HFFc6 (cell line): ENCODE data around the gene GSK3A. TPM values are rescaled to one million over a fixed set of nuclear protein-coding genes. Genes with fewer than 3 reads are reported as not detected.

Source experiments
- DNase-seq: peaks from one replicate; pipeline ENCODE4 v3.0.0-alpha.2; 2018
- H3K27ac Mint-ChIP-seq: 2 replicates; pipeline ENCODE4 v1.8.0; 2020; ENCODE audit warnings: mild to moderate bottlenecking, mixed read lengths
- H3K27me3 Mint-ChIP-seq: 2 replicates; pipeline ENCODE4 v1.8.0; 2021; ENCODE audit warnings: mild to moderate bottlenecking, moderate library complexity, mixed read lengths; ENCODE audit not compliant: insufficient read depth
- H3K36me3 Mint-ChIP-seq: 2 replicates; pipeline ENCODE4 v1.8.0; 2021; ENCODE audit warnings: low read depth, mixed read lengths
- H3K4me1 Mint-ChIP-seq: 2 replicates; pipeline ENCODE4 v1.8.0; 2020; ENCODE audit warnings: low read depth, mixed read lengths
- H3K4me3 Mint-ChIP-seq: 2 replicates; pipeline ENCODE4 v1.8.0; 2020; ENCODE audit warnings: mild to moderate bottlenecking, moderate library complexity, mixed read lengths
- H3K9me3 Mint-ChIP-seq: 2 replicates; pipeline ENCODE4 v1.8.0; 2020; ENCODE audit warnings: mild to moderate bottlenecking, mixed read lengths
- CTCF ChIP-seq: fragments of 200-600 bp; sonication (generic); IDR thresholded peaks from 2 replicates; pipeline ENCODE4 v1.5.0; 2021; ENCODE audit warnings: antibody characterized with exemption, mild to moderate bottlenecking
- total RNA-seq, 6 experiments: library from RNA; stranded (reverse); fragmentation: NEBNext Ultra II Directional; extraction: Animal tissue kit (Norgen Biotek cat#: 25700); gene quantifications; 2 replicates in 1 of 6; 3 replicates in 5 of 6; pipeline ENCODE4 v1.2.3, GENCODE V29; 2021

Gene GSK3A
- total RNA-seq, 6 experiments from 2014 or later, result 36.3 to 45.5 (median 43.1) TPM

GRCh38 chr19:42217520-42218437 is 24.6 kb downstream of the GSK3A start, which contains the start of gene DEDD2:
TSS of gene DEDD2 (minus strand) at chr19:42217677. CDS start at chr19:42217007, 670 bp downstream.
- peaks cover 2% of the 10 kb centered on the region; the same call in 1 of the 2 replicates for H3K27me3 Mint-ChIP-seq
- H3K4me3 Mint-ChIP-seq, result peak within 1 kb of the TSS; percentile 96
- DNase-seq, result peak; percentile 99
- H3K9me3 Mint-ChIP-seq, result peaks cover 5% of the 10 kb centered on the region; the same call in 1 of the 2 replicates
- peaks cover 48% of the 10 kb centered on the region for H3K4me1 Mint-ChIP-seq
- no peak for TF ChIP-seq CTCF
- peaks cover 38% of the 10 kb centered on the region for H3K36me3 Mint-ChIP-seq
- H3K27ac Mint-ChIP-seq, result peak within 1 kb of the TSS; percentile 100

- peak overlapping the region; percentile 100 for H3K27ac Mint-ChIP-seq
- TF ChIP-seq CTCF, result no peak
- H3K9me3 Mint-ChIP-seq, result peaks cover 5% of the 10 kb centered on the region; the same call in 1 of the 2 replicates
- peaks cover 34% of the 10 kb centered on the region for H3K36me3 Mint-ChIP-seq
- peaks cover 43% of the 10 kb centered on the region for H3K4me1 Mint-ChIP-seq
- peak overlapping the region; percentile 96 for H3K4me3 Mint-ChIP-seq
- peak; percentile 20 for DNase-seq
- H3K27me3 Mint-ChIP-seq, result peaks cover 2% of the 10 kb centered on the region; the same call in 1 of the 2 replicates
Measured at GRCh38 chr19:42216653-42217519, 25.5 kb downstream of the GSK3A start.

GRCh38 chr19:42214810-42215485 is 27.5 kb downstream of the GSK3A start:
- Mint-ChIP-seq H3K27me3 (peaks cover 2% of the 10 kb centered on the region; the same call in 1 of the 2 replicates), H3K4me3 (peak overlapping the region; percentile 96; the same call in 1 of the 2 replicates), H3K36me3 (peaks cover 29% of the 10 kb centered on the region), H3K27ac (no peak overlapping the region), H3K9me3 (peaks cover 5% of the 10 kb centered on the region; the same call in 1 of the 2 replicates), H3K4me1 (peaks cover 36% of the 10 kb centered on the region)
- TF ChIP-seq CTCF, result no peak
- DNase-seq, result no peak

- no peak for DNase-seq
- Mint-ChIP-seq H3K4me1 (peaks cover 36% of the 10 kb centered on the region), H3K27ac (no peak overlapping the region), H3K27me3 (0 out of 2 replicates have a peak, but pooled peaks cover 2% of the 10 kb centered on the region), H3K9me3 (peaks cover 1% of the 10 kb centered on the region; the same call in 1 of the 2 replicates), H3K36me3 (peaks cover 36% of the 10 kb centered on the region), H3K4me3 (no peak overlapping the region)
- no peak for TF ChIP-seq CTCF
Measured at GRCh38 chr19:42212886-42213285, 29.5 kb downstream of the GSK3A start.

- no peaks in the 10 kb centered on the region for H3K9me3 Mint-ChIP-seq
Measured at GRCh38 chr19:42208612-42209011, 33.8 kb downstream of the GSK3A start.

More at GRCh38 chr19:42208612-42209011, 33.8 kb downstream of the GSK3A start:
- H3K36me3 Mint-ChIP-seq, result peaks cover 46% of the 10 kb centered on the region
- H3K4me3 Mint-ChIP-seq, result no peak overlapping the region
- DNase-seq, result no peak
- H3K27me3 Mint-ChIP-seq, result no peaks in the 10 kb centered on the region
- H3K27ac Mint-ChIP-seq, result peak overlapping the region; percentile 95
- H3K4me1 Mint-ChIP-seq, result peaks cover 56% of the 10 kb centered on the region
- TF ChIP-seq CTCF, result no peak
